WTC11 (cell line): ENCODE measurements around the gene SORCS1. TPM values are rescaled to one million over a fixed set of nuclear protein-coding genes. Genes with fewer than 3 reads are reported as not detected.

Experiments used
- ATAC-seq: fragments of 200-7000 bp; cut with Tn5 transposase; 2 replicates; pipeline ENCODE4 v1.10.0; 2021; ENCODE audit warnings: mild to moderate bottlenecking, moderate library complexity
- CTCF ChIA-PET: fragments of 300-600 bp; sonication (Branson Sonifier 250); formaldehyde crosslinking; loops from one replicate; lab custom pipeline; 2021; ENCODE audit warnings: antibody characterized with exemption; lab: Charles Lee
- POLR2A ChIA-PET: fragments of 350-600 bp; sonication (Branson Sonifier 250); formaldehyde crosslinking; loops from one replicate; lab custom pipeline; 2021; ENCODE audit warnings: antibody characterized with exemption; lab: Charles Lee
- DNase-seq: peaks from one replicate; pipeline ENCODE4 v3.0.0; 2021; ENCODE audit warnings: low spot score
- H3K27ac Mint-ChIP-seq: 2 replicates; pipeline ENCODE4 v1.8.0; 2021; ENCODE audit warnings: mixed read lengths
- H3K27me3 Mint-ChIP-seq: 2 replicates; pipeline ENCODE4 v1.8.0; 2021; ENCODE audit warnings: low read depth, mild to moderate bottlenecking, moderate library complexity, mixed read lengths
- H3K36me3 Mint-ChIP-seq: 2 replicates; pipeline ENCODE4 v1.8.0; 2021; ENCODE audit warnings: mixed read lengths
- H3K4me1 Mint-ChIP-seq: 2 replicates; pipeline ENCODE4 v1.8.0; 2022; ENCODE audit warnings: mixed read lengths
- H3K4me3 Mint-ChIP-seq: 2 replicates; pipeline ENCODE4 v1.8.0; 2021; ENCODE audit warnings: mild to moderate bottlenecking, moderate library complexity, mixed read lengths
- H3K9me3 Mint-ChIP-seq: 2 replicates; pipeline ENCODE4 v1.8.0; 2021; ENCODE audit warnings: mixed read lengths
- CBFB ChIP-seq: sonication (generic); formaldehyde crosslinking; IDR thresholded peaks from 2 replicates; pipeline ENCODE4 v1.8.1; 2022; ENCODE audit warnings: mild to moderate bottlenecking, low read depth, missing genetic modification reagents
- CREB1 ChIP-seq: sonication (generic); formaldehyde crosslinking; IDR thresholded peaks from 2 replicates; pipeline ENCODE4 v1.8.0; 2023; ENCODE audit warnings: mild to moderate bottlenecking, missing genetic modification reagents
- CREM ChIP-seq: sonication (generic); formaldehyde crosslinking; IDR thresholded peaks from 2 replicates; pipeline ENCODE4 v1.8.1; 2022; ENCODE audit warnings: mild to moderate bottlenecking, missing genetic modification reagents, moderate library complexity
- JAZF1 ChIP-seq: fragments of 250-450 bp; sonication (Bioruptor Pico); IDR thresholded peaks from 2 replicates; pipeline ENCODE4 v1.9.0; 2021; ENCODE audit warnings: moderate library complexity, mild to moderate bottlenecking, inconsistent platforms
- KAT7 ChIP-seq: sonication (generic); formaldehyde crosslinking; IDR thresholded peaks from 2 replicates; pipeline ENCODE4 v1.8.1; 2023; ENCODE audit warnings: missing genetic modification reagents, mild to moderate bottlenecking, borderline replicate concordance
- NFE2L1 ChIP-seq: sonication (generic); formaldehyde crosslinking; IDR thresholded peaks from 2 replicates; pipeline ENCODE4 v1.8.1; 2023; ENCODE audit warnings: missing genetic modification reagents
- RELA ChIP-seq: sonication (generic); formaldehyde crosslinking; IDR thresholded peaks from 2 replicates; pipeline ENCODE4 v1.8.1; 2022; ENCODE audit warnings: missing genetic modification reagents, mild to moderate bottlenecking, borderline replicate concordance
- RORB ChIP-seq: fragments of 250-450 bp; sonication (Bioruptor Pico); IDR thresholded peaks from 2 replicates; pipeline ENCODE4 v1.9.0; 2021; ENCODE audit warnings: mild to moderate bottlenecking
- SOX15 ChIP-seq: fragments of 250-450 bp; sonication (Bioruptor Pico); IDR thresholded peaks from 2 replicates; pipeline ENCODE4 v1.9.0; 2021; ENCODE audit warnings: mild to moderate bottlenecking
- TCF7 ChIP-seq: sonication (generic); formaldehyde crosslinking; IDR thresholded peaks from 2 replicates; pipeline ENCODE4 v1.8.0; 2022; ENCODE audit warnings: mild to moderate bottlenecking, low read depth, missing genetic modification reagents, moderate library complexity
- total RNA-seq: library from RNA; stranded (reverse); gene quantifications from 3 replicates; pipeline ENCODE4 v1.2.3, GENCODE V29; 2021
- TF ChIP-seq, protein P1 (sequence below): sonication (generic); formaldehyde crosslinking; IDR thresholded peaks from 2 replicates; pipeline ENCODE4 v1.8.1; 2023; ENCODE audit warnings: mild to moderate bottlenecking, missing genetic modification reagents
- TF ChIP-seq, protein P2 (sequence below): sonication (generic); formaldehyde crosslinking; IDR thresholded peaks from 2 replicates; pipeline ENCODE4 v1.8.1; 2022; ENCODE audit warnings: mild to moderate bottlenecking, missing genetic modification reagents, moderate library complexity, borderline replicate concordance
- TF ChIP-seq, protein P3 (sequence below): sonication (generic); formaldehyde crosslinking; IDR thresholded peaks from 2 replicates; pipeline ENCODE4 v1.8.0; 2022; ENCODE audit warnings: mild to moderate bottlenecking, missing genetic modification reagents
- TF ChIP-seq, protein P4 (sequence below): fragments of 250-450 bp; sonication (Bioruptor Pico); conservative IDR thresholded peaks from 2 replicates; pipeline ENCODE4 v1.9.0; 2021; ENCODE audit warnings: mild to moderate bottlenecking
- TF ChIP-seq, protein P5 (sequence below): sonication (generic); formaldehyde crosslinking; IDR thresholded peaks from 2 replicates; pipeline ENCODE4 v1.8.1; 2023; ENCODE audit warnings: mild to moderate bottlenecking, missing genetic modification reagents, borderline replicate concordance
- TF ChIP-seq, protein P6 (sequence below): sonication (generic); formaldehyde crosslinking; conservative IDR thresholded peaks from 2 replicates; pipeline ENCODE4 v1.8.1; 2022; ENCODE audit warnings: mild to moderate bottlenecking, missing genetic modification reagents

SORCS1 gene
- total RNA-seq, 1 experiment from 2014 or later, result 3.3 TPM

DNA sequence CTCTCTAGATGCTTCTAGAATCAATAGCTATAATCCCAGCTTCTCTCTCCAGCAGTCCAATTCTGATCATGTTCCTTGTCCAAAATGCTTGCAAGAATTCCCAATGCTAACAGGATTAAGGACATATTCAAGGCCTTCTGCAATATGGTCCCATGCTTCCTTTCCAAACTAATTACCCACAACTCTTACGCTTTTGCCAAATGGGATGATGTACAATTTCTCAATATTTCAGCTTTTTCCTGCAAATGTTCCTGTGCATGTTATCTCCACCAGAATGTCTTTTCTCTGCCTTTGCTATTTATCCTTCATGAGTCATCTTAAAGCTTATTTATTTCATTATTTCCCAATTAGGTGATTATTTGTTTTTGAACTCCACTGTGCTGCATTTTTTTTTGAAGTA lies 556.4 kb downstream of the SORCS1 start (continued):
- TF ChIP-seq TCF7 (CRISPR knock-in tag), result no peak
- TF ChIP-seq, all 79 proteins: peak for 0

DNA sequence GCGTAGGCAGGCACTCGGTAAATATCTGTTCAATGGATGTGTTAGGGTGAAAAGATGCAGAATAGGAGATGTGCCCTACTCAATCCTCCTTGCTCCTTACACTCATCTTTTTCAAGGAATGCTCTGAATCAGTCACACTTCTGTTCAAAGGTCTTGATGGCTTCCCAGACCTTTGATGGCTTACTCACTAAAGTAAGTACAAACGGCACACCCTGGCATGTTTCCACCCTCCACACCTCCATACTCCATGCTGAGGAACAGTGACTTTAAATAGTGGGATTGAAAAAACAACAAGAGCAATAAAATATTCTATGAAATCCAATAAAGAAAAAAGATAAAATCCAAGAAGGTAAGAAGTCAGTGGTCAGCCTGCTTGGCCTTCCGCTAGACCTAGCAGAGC lies 569.2 kb downstream of the SORCS1 start:
- CTCF ChIA-PET, result no interaction called here
- no peak for DNase-seq
- Mint-ChIP-seq H3K36me3 (no peaks in the 10 kb centered on the region), H3K27ac (no peak overlapping the region), H3K4me1 (no peaks in the 10 kb centered on the region), H3K27me3 (no peaks in the 10 kb centered on the region), H3K4me3 (no peak overlapping the region), H3K9me3 (no peaks in the 10 kb centered on the region)
- POLR2A ChIA-PET, result no interaction called here
- ATAC-seq, result no peak
- no peak for TF ChIP-seq SOX15
- TF ChIP-seq, protein P1, sequence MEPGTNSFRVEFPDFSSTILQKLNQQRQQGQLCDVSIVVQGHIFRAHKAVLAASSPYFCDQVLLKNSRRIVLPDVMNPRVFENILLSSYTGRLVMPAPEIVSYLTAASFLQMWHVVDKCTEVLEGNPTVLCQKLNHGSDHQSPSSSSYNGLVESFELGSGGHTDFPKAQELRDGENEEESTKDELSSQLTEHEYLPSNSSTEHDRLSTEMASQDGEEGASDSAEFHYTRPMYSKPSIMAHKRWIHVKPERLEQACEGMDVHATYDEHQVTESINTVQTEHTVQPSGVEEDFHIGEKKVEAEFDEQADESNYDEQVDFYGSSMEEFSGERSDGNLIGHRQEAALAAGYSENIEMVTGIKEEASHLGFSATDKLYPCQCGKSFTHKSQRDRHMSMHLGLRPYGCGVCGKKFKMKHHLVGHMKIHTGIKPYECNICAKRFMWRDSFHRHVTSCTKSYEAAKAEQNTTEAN (CRISPR knock-in tag), result no peak
- TF ChIP-seq, protein P2, sequence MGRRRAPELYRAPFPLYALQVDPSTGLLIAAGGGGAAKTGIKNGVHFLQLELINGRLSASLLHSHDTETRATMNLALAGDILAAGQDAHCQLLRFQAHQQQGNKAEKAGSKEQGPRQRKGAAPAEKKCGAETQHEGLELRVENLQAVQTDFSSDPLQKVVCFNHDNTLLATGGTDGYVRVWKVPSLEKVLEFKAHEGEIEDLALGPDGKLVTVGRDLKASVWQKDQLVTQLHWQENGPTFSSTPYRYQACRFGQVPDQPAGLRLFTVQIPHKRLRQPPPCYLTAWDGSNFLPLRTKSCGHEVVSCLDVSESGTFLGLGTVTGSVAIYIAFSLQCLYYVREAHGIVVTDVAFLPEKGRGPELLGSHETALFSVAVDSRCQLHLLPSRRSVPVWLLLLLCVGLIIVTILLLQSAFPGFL (CRISPR knock-in tag), result no peak
- no peak for TF ChIP-seq NFE2L1 (CRISPR knock-in tag)
- TF ChIP-seq, protein P3, sequence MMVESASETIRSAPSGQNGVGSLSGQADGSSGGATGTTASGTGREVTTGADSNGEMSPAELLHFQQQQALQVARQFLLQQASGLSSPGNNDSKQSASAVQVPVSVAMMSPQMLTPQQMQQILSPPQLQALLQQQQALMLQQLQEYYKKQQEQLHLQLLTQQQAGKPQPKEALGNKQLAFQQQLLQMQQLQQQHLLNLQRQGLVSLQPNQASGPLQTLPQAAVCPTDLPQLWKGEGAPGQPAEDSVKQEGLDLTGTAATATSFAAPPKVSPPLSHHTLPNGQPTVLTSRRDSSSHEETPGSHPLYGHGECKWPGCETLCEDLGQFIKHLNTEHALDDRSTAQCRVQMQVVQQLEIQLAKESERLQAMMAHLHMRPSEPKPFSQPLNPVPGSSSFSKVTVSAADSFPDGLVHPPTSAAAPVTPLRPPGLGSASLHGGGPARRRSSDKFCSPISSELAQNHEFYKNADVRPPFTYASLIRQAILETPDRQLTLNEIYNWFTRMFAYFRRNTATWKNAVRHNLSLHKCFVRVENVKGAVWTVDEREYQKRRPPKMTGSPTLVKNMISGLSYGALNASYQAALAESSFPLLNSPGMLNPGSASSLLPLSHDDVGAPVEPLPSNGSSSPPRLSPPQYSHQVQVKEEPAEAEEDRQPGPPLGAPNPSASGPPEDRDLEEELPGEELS (CRISPR knock-in tag), result no peak
- no peak for TF ChIP-seq CREB1
- TF ChIP-seq JAZF1 (CRISPR knock-in tag), result no peak
- TF ChIP-seq, protein P4, sequence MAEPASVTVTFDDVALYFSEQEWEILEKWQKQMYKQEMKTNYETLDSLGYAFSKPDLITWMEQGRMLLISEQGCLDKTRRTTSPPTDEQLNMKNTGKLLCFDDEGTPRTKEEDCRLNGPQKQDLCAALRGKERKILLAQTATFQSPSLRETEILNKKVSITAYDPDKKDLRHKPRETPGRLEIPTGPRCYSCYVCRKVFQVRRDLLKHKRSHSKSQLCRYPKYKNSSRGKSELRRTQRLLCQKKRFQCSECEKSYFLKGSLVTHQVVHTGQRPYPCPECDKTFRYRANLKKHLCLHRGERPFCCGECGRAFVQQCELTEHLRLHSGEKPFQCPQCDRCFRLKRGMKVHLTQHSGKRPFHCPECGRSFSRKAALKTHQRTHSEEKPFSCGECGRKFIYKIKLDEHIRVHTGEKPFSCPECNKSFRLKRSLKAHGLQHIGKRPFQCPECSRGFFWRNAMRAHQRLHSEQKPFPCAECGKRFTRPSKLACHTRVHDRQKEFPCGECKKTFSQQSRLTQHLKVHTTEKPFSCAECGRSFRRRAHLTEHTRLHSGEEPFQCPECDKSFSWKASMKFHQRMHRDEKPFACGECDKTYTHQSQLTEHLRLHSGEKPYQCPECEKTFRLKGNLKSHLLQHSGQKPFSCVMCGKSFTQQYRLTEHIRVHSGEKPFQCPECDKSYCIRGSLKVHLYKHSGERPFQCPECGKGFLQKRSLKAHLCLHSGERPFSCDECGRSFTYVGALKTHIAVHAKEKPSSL (CRISPR knock-in tag), result no peak
- TF ChIP-seq RELA, result no peak
- TF ChIP-seq CREM (CRISPR knock-in tag), result no peak
- no peak for TF ChIP-seq CBFB
- TF ChIP-seq, protein P5, sequence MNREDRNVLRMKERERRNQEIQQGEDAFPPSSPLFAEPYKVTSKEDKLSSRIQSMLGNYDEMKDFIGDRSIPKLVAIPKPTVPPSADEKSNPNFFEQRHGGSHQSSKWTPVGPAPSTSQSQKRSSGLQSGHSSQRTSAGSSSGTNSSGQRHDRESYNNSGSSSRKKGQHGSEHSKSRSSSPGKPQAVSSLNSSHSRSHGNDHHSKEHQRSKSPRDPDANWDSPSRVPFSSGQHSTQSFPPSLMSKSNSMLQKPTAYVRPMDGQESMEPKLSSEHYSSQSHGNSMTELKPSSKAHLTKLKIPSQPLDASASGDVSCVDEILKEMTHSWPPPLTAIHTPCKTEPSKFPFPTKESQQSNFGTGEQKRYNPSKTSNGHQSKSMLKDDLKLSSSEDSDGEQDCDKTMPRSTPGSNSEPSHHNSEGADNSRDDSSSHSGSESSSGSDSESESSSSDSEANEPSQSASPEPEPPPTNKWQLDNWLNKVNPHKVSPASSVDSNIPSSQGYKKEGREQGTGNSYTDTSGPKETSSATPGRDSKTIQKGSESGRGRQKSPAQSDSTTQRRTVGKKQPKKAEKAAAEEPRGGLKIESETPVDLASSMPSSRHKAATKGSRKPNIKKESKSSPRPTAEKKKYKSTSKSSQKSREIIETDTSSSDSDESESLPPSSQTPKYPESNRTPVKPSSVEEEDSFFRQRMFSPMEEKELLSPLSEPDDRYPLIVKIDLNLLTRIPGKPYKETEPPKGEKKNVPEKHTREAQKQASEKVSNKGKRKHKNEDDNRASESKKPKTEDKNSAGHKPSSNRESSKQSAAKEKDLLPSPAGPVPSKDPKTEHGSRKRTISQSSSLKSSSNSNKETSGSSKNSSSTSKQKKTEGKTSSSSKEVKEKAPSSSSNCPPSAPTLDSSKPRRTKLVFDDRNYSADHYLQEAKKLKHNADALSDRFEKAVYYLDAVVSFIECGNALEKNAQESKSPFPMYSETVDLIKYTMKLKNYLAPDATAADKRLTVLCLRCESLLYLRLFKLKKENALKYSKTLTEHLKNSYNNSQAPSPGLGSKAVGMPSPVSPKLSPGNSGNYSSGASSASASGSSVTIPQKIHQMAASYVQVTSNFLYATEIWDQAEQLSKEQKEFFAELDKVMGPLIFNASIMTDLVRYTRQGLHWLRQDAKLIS (CRISPR knock-in tag), result no peak
- no peak for TF ChIP-seq RORB (CRISPR knock-in tag)
- TF ChIP-seq, protein P6, sequence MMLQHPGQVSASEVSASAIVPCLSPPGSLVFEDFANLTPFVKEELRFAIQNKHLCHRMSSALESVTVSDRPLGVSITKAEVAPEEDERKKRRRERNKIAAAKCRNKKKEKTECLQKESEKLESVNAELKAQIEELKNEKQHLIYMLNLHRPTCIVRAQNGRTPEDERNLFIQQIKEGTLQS (CRISPR knock-in tag), result no peak
- no peak for TF ChIP-seq KAT7 (CRISPR knock-in tag)
